Measurements from ENCODE around the gene MUC5AC.

MUC5AC gene

DNA sequence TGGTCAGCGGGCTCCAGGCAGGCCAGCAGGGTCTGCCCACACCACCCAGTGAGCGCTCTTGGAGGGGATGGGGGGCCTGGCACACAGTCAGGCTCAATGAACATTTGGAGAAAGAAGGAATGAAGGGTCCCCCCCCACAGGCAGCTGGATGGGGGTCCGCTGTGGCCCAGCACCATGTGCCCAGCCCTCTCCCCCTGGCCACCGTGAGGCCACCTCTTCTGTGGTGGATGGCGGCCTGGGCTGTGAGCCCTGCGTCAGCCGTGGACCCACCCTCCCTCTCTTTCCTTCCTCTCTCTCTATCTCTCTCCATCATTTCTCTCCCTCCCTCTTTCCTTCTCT lies 35.1 kb upstream of the MUC5AC start:
- DNase-seq: no peak

DNA sequence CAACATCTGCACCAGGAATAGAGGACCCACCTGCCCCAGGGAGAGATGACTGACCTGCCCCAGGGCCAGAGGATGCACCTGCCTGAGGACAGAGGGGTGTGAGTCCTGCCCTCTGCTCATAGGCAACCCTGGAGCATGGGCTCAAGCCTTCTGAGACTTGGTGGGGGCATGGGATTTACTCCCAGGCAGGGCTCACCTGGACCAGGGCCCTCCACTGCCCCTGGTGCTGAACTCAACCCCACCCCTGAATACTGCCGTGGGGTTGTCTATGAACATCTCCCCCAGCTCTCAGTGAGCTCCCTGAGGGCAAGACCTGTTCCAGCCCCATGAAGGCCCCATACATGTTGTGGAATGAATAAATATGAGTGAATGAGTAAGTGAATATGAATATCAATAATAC lies 33.8 kb upstream of the MUC5AC start:
- no peak for DNase-seq

DNA sequence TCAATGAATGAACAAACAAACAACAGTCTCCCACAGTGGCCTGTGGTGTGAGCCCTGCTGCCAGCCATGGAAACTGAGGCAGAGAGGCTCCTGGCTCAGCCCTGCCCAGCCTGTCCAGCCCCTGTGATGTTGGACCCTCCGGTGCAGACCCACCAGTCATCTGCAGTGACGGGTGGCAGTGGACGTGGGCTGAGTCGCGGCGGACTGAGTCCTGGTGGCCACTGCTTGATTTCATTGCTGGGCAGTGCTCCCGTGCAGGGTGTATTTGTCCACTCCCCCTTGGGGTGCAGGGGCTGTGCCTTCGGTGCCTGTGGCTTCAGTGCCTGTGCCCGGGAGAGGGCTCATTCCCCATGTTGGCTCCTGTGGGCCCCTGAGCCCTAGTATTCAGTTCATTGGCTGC lies 31.9 kb upstream of the MUC5AC start:
- DNase-seq: no peak

DNA sequence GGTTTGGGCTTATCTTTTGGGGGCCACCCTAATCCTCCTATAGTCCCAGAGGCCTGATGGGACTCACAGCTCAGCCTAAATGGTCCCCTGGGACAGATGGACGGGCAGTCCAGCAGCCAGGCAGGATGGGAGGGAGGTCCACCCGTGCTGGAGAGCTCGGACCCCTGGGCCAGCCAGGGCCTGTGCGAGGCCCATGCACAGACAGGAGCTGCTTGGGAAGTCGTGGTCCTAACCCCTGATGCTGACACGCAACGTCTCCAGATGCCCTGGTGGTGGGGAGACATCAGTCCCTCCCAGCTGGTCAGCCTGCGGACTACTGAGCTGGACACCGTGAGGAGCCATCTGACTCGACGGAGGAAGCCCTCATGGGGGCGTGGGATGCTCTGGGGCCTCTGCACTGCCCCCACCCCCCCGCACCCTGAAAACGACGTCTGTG lies 31.2 kb upstream of the MUC5AC start:
- DNase-seq: no peak

DNA sequence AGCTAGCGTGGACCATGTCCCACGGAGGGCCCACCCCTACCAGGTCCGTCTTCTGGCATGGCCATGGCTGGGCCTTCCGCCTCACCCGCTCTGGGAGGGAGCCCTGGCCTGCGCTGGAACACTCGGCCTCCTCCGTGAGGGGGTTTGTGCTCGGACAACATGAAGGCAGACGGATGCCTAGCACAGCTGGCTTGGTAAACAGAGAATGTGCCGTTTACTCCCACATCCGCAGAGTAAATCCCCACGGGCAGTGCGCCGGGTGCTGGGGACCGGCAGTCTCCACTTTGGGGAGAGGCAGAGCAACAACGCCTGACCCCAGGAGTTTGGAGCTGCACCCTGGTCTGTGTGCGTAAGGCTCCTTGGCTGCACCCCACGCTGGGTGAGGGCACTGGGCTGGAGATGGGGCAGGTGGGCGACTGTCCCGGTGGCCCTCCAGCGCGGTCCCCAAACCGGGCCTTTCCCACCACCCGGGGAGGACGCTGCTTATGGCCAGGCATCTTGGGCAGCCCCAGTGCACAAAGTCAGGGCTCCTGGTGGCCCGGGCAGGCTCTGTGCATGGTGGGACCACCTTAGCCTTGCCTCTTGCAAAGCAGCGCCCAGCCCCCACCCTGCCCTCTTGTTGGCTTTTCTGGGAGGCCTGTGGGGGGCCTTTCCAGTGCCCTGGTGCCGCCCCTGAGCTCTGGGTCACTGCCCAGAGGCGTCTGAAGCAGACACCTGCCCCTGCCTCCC lies 30.7 kb upstream of the MUC5AC start:
- no peak for DNase-seq

DNA sequence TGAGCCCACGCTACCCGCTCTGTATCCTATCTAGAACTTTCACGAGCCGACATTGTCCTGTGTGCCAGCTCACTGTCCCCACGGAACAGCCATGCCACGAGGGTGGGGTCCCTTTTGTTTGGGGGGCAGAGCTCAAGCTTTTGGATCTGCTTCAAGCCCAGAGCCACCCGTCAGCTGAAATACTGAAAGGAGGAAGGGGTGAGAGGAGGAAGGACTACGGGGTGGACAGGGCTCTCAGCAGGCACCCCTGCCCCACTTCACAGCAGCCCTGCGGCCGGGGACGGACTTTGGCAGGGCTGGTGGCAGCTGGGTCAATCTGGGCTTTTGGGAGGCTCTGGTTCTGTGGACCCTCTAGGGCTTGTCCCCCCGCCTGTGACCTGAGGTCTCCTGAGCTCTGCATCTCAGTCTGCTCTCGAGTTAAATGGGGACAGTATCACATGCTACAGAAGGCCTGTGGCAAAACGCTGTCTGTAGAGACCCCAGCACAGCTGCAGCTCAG lies 30.0 kb upstream of the MUC5AC start:
- no peak for DNase-seq

DNA sequence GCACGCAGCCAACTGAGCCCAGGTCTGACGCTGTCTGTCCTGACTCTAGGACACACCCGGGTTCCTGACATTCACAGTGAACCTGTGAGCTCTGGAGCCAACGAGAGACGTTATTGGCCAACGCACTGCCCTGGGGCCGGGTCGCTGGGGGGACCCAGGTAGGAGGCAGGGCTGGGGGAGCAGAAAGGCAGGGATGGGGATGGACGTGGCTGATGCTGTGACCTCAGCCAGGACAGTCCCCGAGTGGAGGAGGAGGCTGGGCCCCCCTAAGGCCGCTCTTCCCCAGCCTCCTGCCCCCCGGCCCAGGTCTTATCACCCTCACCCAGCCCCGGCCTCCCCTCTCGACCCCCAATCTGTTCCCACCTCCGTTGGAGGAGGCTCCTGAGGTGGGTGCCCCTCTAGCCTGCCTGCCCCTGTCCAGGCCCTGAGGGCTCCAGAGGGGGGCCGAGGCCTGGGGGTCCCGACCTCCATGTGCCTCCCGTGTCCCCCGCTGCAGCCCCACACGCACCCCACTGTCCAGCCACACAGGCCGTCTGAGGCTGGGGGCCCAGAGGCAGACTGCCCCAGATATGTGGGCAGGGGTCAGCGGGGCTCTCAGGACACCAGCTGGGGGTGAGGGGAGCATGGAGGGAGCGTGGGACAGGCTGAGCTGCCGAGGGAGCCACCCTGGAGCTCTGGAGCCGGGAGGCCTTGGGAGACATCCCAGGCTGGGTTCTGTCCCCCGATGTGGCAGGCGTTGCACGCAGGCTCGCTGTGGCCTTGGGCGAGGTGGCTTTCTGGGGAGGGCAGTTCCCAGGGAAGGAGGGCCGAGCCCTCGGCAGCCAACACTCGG lies 29.2 kb upstream of the MUC5AC start:
- no peak for DNase-seq

DNA sequence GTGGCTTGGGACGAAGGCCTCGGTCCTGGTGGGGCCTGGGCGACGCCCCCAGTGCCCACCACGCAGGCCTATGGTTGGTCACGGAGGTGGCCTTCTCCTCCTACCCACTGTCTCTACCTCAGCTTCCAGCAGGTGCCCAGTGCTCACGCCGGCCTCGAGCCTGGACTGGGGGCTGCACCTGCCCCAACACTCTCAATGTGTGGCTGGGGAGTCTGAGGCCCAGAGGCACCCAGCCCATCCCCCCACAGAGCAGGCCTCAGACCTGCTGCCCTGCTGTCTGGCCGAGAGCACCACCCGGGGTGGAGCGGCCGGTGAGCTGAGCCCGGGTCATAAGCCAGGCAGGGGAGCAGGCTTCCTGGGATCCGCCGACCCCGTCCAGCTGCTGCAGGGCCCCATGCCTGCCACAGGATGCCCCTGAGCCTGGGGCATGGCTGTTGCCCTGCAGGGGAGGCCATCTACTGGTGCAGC lies 28.6 kb upstream of the MUC5AC start:
- no peak for DNase-seq

DNA sequence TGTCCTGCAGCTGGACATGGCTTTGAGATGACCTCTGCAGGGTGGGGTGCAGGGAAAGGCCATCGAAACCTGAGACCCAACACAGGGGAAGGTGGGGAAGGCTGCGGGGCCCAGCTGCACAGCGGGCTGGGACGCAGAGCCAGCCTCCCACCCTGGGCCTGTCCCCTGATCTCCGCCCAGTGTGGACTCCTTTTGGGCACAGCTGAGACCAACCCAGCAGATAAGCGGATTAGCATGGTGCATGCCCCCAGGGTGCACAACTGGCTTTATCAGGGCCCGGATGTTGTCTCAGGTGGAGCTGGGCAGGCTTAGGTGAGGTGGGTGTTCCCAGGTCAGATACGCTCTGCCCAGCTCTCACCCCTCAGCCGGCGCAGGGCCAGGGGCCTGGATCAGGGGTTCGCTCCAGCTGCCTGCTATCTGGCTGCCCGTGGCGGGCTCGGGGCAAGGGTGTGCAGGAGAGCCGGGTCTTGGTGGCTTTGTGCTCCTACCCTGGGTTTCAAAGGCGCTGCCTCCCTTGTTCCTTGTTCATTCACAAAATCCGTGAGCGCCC lies 28.1 kb upstream of the MUC5AC start:
- DNase-seq: no peak

DNA sequence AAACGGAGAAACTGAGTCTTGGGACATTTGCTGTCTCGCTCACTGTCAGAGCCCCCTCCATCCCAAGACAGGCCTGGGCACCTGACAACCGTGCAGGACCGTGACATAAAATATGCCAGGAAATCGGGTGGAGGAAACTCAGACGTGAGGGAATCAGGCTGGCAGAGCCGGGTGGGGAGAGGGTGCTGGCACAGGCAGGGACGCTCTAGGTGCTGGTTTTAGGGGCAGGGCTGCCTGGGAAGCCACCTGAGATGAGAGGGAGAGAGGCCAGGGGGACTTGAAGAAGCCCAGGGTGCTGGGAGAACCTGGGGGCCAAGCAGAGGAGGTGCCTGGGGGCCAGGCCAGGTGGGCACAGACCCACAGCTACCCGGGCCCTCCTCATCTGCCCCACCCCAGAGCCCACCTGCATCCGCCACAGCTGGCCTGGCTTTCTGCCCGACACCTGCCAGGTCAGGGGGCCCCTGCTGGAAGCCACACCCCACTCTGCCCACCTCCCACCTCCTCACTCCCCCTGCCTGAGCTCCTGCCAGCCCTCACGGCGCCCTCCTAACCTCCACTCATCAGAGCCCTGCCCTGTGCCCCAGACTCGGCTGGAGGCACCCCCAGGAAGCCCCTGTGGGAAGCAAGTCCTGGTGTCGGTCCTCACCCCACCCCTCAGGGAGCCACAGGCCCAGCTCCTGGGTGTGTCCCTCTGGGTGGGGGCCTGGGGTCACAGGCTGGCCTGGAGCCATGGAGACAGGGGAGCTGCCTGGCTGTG lies 27.3 kb upstream of the MUC5AC start:
- DNase-seq: no peak

DNA sequence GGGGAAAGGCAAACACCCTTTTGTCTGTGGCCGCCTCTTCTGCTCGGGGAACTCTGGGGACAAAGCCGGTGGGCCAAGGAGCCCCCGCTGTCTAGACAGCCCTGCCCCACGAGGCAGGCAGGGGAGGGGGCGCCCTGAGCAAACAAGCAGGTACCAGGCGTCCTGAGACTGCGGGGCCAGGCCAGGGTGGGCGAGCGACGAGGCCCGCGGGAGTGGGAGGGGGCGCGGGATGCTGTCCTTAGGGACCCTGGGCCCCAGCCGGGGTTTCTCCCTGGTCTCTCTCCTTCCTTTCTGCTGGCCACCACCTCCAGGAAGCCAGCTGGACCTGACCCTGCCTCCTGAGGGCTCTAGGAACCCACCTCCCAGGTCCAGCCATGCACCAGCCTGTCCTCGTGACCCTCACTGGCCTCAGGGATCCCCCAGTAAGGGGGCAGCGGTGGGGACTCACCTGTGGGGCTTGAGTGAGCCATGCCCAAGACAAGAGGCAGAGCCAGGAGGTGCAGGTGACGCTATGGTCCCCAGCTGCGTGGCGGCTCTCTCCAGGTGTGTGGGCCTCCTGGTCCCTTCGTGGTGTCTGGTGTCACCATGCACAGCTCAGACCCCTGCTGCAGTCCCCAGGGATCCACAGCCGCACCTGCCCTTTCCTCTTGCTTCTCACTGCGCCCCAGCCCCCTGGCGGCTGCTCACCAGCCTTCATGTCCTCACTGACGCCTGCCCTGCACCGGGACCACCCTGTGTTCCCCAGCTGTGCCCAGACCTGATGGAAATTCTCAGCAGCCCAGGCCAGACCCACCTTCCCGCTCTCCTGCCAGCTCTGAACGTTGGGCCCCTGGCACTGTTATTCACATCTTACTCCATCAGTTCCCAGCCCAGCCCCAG lies 26.5 kb upstream of the MUC5AC start:
- DNase-seq: no peak

DNA sequence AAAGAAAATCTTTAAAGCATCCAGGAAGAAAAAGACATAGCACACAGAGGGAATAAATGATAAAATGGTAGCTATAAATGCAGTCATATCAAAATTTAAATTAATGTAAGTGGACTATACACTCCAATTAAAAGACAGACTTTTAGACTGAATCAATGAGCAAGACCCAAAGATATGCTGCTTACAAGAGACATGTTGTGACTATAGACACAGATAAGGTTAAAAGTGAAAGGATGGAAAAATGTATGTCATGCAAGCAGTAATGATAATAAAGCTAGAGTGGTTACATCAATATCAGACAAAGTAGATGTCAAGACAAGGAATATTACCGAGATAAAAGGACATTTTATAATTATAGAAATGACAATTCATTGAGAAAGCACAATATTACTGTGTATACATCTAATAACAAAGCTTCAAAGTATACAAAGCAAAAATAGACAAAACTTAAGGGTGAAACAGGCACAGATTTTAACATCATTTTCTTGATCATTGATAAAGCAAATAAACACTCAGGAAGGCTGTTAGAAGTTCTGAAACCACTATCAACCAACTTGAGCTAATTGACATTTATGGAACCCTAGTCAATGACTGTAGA lies 22.8 kb upstream of the MUC5AC start:
- DNase-seq: no peak

DNA sequence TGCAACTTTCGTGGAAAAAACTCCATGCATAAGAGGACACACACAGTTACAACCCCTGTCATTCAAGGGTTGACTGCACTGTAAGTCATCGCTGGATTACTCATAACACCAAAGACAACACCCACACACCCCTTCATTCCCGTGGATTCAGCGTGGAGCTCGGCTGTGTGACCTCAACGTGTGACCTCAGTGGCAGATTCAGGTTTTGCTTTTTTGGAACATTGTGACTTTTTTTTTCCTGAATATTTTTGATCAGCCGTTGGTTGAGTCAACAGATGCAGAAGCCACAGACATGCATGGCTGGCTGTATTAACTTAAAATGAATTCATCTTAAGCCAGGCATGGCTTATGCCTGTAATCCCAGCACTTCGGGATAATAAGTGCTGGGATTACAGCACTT lies 19.7 kb upstream of the MUC5AC start:
- DNase-seq: no peak

DNA sequence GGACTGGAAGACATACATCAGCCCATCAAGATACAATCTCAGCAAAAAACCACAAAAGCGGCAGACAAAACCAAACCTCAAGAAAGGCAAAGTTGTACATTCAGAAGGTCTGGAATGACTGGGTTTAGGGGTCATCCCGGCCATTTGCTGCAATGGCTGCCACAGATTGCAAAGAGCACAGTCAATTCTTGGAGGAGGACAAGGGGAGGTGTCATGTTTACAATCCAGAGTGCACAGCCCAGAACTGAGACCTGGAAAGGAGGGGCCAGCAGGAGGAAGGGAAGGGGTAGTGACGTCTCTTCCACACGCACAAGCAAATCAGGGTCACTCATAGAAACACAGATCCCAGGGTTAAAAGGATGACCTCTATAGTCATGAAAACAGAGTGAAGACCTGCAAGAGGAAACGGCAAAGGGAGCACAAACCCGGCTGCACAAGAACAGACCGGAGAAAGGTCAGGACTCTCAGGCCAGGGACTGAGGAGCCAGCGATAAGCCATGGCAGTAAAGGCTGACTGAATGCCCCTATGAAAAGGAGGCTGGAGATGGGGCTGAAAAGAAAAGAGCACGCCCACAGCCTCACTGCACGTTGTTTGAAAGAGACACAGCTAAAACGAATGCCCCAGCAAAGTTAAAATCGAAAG lies 18.2 kb upstream of the MUC5AC start:
- no peak for DNase-seq

DNA sequence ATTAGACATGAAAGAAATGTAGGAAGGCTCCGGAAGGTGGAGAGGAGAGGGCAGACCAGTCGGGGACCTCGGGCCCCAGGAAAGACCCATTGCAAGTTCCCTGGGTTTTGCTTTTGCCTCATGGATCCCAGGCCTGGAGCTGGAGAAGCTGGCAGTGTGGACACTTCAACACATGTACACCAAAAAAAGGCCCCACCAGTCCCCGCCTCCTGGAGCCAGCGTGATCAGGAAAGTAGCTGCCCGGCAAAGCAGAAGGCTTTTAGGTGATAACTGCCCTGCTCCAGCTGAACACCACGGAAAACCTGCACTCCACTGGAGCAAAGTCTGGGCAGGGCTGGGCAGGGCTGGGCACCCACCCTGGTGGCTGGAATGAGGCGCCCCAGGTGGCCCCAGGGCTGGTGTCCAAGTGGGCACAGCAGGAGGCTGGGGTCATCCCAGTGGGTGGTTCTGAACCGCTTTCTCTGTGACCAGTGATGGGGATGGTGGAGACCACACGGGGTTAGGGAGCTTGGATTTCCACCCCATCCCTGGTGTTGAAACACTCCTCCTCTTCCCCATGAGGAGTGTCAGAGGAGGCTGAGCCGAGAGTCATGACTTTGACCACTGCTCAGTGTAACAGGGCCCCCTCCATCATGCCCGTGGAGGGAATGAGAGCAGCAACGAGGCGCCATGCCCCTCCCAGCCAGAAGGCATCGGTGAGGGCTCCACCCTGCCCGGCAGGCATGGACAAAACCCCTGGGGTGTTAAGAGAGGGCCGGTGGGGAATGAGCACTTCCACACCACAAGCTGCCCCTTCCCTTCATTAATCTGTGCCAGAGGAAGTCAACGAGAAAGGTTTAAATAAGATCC lies 16.9 kb upstream of the MUC5AC start:
- no peak for DNase-seq

DNA sequence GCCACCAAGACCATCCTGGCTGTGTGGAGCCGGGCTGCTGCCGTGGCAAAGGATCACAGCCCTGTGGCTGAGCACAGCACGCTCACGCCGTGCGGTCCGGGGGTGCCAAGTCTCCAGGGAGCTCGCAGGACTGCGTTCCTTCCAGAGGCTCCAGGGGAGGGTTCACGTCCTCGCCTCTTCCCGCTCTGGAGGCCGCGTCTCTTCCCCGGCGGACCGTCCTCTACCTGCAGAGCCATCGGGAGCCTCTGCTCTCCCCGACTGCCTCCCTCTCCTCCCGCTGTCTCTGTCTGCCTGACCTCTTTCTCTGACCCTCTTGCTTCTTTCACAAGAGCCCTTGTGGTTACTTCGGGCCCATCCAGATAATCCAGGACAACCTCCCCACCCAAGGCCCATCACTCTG lies 11.4 kb upstream of the MUC5AC start:
- DNase-seq: no peak

DNA sequence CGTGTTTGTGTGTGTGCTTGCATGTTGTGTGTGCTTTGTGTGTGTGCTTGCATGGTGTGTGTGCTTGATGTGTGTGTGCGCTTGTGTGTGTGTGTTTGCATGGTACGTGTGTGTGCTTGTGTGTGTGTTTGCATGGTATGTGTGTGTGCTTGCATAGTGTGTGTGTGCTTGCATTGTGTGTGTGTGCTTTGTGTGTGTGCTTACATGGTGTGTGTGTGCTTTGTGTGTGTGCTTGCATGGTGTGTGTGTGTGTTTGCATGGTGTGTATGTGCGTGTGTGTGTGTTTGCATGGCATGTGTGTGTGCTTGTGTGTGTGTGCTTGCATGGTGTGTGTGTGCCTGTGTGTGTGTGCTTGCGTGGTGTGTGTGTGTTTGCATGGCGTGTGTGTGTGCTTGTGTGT lies 10.0 kb upstream of the MUC5AC start:
- no peak for DNase-seq

DNA sequence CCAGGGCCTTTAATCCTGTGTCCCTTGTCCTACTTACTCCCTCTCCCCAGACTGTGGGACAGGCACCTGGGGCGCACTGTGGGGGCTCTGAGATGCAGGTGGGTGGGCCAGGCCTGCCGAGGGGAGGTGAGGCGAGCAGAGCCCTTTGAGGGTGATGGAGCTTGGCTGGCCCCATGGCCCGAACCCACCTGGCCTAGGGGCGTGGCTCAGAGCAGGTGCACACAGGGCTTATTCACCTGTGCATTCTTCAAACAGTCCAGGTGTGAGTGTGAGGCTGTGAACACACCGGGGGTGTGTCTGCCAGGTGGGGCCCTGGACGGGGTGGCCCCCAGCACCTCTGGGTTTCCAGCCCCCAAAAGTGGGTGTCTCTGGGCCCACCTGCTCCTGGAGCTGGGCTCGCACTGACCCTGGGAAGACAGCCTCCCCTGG lies 9.0 kb upstream of the MUC5AC start:
- DNase-seq: no peak

DNA sequence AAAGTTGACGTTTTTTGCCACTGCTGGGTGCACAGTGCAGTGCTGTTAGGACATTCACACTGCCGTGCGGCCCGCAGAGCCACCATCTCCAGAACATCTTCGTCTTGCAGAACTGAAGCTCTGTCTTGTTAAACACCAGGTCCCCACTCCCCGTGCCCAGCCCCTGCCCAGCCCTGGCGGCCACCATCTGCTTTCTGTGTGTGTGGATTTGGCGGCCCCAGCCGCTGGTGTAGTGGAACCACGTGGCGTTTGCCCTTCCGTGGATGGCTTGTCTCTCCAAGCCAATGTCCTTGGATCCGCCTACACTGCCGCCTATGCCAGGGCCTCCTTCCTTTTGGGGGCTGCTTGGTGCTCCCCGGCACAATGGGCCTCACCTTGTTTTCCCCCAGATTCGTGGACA lies 8.2 kb upstream of the MUC5AC start:
- no peak for DNase-seq

DNA sequence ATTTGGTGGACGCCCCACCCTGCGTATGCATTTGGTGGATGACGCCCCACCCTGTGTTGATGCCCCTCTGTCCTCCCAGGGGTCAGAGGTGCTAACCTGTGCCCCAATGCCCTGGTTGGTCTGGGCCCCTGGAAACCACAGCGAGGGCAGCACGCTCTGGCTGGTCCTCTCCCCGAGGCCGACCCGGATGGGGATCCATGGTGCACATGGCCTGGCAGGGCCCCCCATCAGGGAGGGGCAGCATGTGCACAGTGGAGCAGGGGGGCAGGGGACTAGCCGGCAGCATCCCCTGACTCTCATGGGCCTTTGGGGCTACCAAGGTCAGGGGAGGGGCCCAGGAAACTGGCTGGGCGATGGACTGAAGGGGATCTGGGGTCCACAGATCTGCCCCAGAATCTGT lies 7.6 kb upstream of the MUC5AC start:
- no peak for DNase-seq

Measured in NCI-H2029 treated with DMSO at 0.1 percent for 48 hours (cell line).